Measurements from ENCODE around the gene GRXCR1.

DNA sequence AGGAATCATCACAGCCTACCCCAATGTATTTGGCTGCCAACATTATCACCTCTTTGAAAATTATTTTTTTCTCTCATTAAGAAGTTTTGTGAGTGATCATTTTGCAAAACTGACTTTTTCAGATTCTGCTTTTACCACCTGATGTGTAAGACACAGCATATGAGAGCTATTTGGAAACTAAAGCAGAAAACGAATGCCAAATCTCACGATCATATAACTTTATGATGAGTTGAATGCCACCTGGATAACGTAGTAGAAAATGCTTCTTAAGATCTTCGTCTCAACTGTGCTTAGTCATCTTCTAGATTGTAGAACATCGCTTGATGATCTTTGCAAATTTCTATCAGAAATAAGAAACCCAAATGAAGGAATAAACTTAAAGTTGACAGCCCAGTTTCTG is 21.3 kb upstream of the GRXCR1 start:
- TF ChIP-seq, protein P1, sequence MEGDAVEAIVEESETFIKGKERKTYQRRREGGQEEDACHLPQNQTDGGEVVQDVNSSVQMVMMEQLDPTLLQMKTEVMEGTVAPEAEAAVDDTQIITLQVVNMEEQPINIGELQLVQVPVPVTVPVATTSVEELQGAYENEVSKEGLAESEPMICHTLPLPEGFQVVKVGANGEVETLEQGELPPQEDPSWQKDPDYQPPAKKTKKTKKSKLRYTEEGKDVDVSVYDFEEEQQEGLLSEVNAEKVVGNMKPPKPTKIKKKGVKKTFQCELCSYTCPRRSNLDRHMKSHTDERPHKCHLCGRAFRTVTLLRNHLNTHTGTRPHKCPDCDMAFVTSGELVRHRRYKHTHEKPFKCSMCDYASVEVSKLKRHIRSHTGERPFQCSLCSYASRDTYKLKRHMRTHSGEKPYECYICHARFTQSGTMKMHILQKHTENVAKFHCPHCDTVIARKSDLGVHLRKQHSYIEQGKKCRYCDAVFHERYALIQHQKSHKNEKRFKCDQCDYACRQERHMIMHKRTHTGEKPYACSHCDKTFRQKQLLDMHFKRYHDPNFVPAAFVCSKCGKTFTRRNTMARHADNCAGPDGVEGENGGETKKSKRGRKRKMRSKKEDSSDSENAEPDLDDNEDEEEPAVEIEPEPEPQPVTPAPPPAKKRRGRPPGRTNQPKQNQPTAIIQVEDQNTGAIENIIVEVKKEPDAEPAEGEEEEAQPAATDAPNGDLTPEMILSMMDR (conservative IDR thresholded peaks at IDR 0.05 in 1 of 2, IDR thresholded peaks at IDR 0.05 in 1 of 2; ENCODE audit: extremely low read depth in 1 of 2, insufficient read depth in 1 of 2, low read depth in 1 of 2, low read length in 2 of 2) = no peak
- TF ChIP-seq EZH2 (IDR thresholded peaks at IDR 0.05; ENCODE audit: borderline replicate concordance, low read length) = no peak
